ENCODE data around the gene HMG20B. TPM values are rescaled to one million over a fixed set of nuclear protein-coding genes. Genes with fewer than 3 reads are reported as not detected.
"Not testable (repeated sequence)": the region's sequence is repeated elsewhere in the genome, so short reads cannot be mapped to it uniquely, and the experiment has no call there.

HMG20B gene
- total RNA-seq, 1 experiment from 2014 or later, result 121 TPM

DNA sequence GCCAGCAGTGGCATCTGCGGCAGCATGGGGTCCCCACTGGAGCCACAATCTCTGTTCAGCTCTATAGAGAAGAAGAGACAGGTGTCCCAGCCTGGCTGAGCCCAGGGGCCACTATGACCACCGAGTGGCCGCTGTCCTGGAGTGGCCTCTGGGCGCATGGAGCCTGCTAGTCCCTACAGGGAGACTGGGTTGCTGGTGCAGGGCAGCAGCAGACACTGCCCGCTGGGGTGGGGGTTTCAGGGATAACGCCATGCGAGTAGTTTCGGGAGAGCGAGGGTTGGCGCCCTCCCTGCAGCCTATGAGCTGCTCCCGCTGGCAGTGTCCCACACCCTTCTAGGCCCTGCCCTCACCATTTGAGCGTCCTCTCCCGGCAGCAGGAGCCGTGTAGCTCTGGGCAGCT lies 44.7 kb upstream of the HMG20B start:
- ATAC-seq (no peak), DNase-seq (ENCODE audit: low spot score) (no peak)
- H3K9me3 Mint-ChIP-seq, result no peaks in the 10 kb centered on the region
- peaks cover 16% of the 10 kb centered on the region for H3K36me3 Mint-ChIP-seq
- CTCF ChIA-PET, result interaction anchor here (2.2 to 2.3 kb wide), 2 partner anchors 11 to 17 kb away, joined by 13 to 31 read pairs; no protein-coding TSS in a partner anchor
- POLR2A ChIA-PET, result interaction anchor here (0.6 kb wide), 1 partner anchor 353 kb away, joined by 3 read pairs; no protein-coding TSS in a partner anchor
- no peaks in the 10 kb centered on the region for H3K27me3 Mint-ChIP-seq (ENCODE audit: low read depth)
- H3K27ac Mint-ChIP-seq, result no peak overlapping the region
- no peaks in the 10 kb centered on the region for H3K4me1 Mint-ChIP-seq
- TF ChIP-seq, protein P1, sequence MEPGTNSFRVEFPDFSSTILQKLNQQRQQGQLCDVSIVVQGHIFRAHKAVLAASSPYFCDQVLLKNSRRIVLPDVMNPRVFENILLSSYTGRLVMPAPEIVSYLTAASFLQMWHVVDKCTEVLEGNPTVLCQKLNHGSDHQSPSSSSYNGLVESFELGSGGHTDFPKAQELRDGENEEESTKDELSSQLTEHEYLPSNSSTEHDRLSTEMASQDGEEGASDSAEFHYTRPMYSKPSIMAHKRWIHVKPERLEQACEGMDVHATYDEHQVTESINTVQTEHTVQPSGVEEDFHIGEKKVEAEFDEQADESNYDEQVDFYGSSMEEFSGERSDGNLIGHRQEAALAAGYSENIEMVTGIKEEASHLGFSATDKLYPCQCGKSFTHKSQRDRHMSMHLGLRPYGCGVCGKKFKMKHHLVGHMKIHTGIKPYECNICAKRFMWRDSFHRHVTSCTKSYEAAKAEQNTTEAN (CRISPR knock-in tag; IDR thresholded peaks at IDR 0.05), result no peak
- TF ChIP-seq, protein P2, sequence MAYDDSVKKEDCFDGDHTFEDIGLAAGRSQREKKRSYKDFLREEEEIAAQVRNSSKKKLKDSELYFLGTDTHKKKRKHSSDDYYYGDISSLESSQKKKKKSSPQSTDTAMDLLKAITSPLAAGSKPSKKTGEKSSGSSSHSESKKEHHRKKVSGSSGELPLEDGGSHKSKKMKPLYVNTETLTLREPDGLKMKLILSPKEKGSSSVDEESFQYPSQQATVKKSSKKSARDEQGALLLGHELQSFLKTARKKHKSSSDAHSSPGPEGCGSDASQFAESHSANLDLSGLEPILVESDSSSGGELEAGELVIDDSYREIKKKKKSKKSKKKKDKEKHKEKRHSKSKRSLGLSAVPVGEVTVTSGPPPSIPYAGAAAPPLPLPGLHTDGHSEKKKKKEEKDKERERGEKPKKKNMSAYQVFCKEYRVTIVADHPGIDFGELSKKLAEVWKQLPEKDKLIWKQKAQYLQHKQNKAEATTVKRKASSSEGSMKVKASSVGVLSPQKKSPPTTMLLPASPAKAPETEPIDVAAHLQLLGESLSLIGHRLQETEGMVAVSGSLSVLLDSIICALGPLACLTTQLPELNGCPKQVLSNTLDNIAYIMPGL (CRISPR knock-in tag; IDR thresholded peaks at IDR 0.05), result no peak
- TF ChIP-seq NR3C1 (CRISPR knock-in tag; conservative IDR thresholded peaks at IDR 0.05; ENCODE audit: low read depth), result no peak
- H3K4me3 Mint-ChIP-seq, result no peak overlapping the region

- no peaks in the 10 kb centered on the region for H3K27me3 Mint-ChIP-seq (ENCODE audit: low read depth)
- H3K9me3 Mint-ChIP-seq, result no peaks in the 10 kb centered on the region
- no peak for ATAC-seq
- ChIA-PET POLR2A (interaction anchor here (0.6 kb wide), 1 partner anchor 352 kb away, joined by 3 read pairs; no protein-coding TSS in a partner anchor), CTCF (no interaction called here)
- peaks cover 22% of the 10 kb centered on the region for H3K36me3 Mint-ChIP-seq
- no peak for DNase-seq (ENCODE audit: low spot score)
- no peak overlapping the region for H3K27ac Mint-ChIP-seq
- no peak overlapping the region for H3K4me3 Mint-ChIP-seq
- H3K4me1 Mint-ChIP-seq, result no peaks in the 10 kb centered on the region
- no peak for TF ChIP-seq ZNF396 (CRISPR knock-in tag; IDR thresholded peaks at IDR 0.05; ENCODE audit: borderline replicate concordance)
- TF ChIP-seq, protein P3, sequence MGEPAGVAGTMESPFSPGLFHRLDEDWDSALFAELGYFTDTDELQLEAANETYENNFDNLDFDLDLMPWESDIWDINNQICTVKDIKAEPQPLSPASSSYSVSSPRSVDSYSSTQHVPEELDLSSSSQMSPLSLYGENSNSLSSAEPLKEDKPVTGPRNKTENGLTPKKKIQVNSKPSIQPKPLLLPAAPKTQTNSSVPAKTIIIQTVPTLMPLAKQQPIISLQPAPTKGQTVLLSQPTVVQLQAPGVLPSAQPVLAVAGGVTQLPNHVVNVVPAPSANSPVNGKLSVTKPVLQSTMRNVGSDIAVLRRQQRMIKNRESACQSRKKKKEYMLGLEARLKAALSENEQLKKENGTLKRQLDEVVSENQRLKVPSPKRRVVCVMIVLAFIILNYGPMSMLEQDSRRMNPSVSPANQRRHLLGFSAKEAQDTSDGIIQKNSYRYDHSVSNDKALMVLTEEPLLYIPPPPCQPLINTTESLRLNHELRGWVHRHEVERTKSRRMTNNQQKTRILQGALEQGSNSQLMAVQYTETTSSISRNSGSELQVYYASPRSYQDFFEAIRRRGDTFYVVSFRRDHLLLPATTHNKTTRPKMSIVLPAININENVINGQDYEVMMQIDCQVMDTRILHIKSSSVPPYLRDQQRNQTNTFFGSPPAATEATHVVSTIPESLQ (CRISPR knock-in tag; IDR thresholded peaks at IDR 0.05), result no peak
- no peak for TF ChIP-seq SP1 (CRISPR knock-in tag; conservative IDR thresholded peaks at IDR 0.05)
- TF ChIP-seq RORB (CRISPR knock-in tag; IDR thresholded peaks at IDR 0.05), result no peak
- TF ChIP-seq NFATC4 (CRISPR knock-in tag; IDR thresholded peaks at IDR 0.05), result no peak
- no peak for TF ChIP-seq IRF2 (CRISPR knock-in tag; IDR thresholded peaks at IDR 0.05; ENCODE audit: borderline replicate concordance, low read depth)
- no peak for TF ChIP-seq FOXJ3 (CRISPR knock-in tag; IDR thresholded peaks at IDR 0.05; ENCODE audit: borderline replicate concordance)
- no peak for TF ChIP-seq USF1 (CRISPR knock-in tag; IDR thresholded peaks at IDR 0.05)
- TF ChIP-seq, protein P4, sequence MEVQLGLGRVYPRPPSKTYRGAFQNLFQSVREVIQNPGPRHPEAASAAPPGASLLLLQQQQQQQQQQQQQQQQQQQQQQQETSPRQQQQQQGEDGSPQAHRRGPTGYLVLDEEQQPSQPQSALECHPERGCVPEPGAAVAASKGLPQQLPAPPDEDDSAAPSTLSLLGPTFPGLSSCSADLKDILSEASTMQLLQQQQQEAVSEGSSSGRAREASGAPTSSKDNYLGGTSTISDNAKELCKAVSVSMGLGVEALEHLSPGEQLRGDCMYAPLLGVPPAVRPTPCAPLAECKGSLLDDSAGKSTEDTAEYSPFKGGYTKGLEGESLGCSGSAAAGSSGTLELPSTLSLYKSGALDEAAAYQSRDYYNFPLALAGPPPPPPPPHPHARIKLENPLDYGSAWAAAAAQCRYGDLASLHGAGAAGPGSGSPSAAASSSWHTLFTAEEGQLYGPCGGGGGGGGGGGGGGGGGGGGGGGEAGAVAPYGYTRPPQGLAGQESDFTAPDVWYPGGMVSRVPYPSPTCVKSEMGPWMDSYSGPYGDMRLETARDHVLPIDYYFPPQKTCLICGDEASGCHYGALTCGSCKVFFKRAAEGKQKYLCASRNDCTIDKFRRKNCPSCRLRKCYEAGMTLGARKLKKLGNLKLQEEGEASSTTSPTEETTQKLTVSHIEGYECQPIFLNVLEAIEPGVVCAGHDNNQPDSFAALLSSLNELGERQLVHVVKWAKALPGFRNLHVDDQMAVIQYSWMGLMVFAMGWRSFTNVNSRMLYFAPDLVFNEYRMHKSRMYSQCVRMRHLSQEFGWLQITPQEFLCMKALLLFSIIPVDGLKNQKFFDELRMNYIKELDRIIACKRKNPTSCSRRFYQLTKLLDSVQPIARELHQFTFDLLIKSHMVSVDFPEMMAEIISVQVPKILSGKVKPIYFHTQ (CRISPR knock-in tag; IDR thresholded peaks at IDR 0.05), result no peak
- no peak for TF ChIP-seq CDX4 (CRISPR knock-in tag; IDR thresholded peaks at IDR 0.05; ENCODE audit: borderline replicate concordance)
- TF ChIP-seq, protein P1 (CRISPR knock-in tag; IDR thresholded peaks at IDR 0.05), result no peak
- no peak for TF ChIP-seq GABPB1 (CRISPR knock-in tag; IDR thresholded peaks at IDR 0.05)
- no peak for TF ChIP-seq NR2C2 (CRISPR knock-in tag; IDR thresholded peaks at IDR 0.05)
- no peak for TF ChIP-seq ZNF317 (CRISPR knock-in tag; IDR thresholded peaks at IDR 0.05; ENCODE audit: borderline replicate concordance, low read depth)
- TF ChIP-seq ZNF232 (CRISPR knock-in tag; IDR thresholded peaks at IDR 0.05), result no peak
Measured at GRCh38 chr19:3528539-3529211, 44.1 kb upstream of the HMG20B start.

DNA sequence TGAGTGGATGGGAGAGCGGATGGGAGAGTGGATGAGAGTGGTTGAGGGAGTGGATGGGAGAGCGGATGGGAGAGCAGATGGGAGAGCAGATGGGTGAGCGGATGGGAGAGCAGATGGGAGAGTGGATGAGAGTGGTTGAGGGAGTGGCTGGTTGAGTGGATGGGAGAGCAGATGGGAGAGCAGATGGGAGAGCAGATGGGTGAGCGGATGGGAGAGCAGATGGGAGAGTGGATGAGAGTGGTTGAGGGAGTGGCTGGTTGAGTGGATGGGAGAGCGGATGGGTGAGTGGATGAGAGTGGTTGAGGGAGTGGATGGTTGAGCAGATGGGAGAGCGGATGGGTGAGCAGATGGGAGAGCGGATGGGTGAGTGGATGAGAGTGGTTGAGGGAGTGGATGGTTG lies 43.4 kb upstream of the HMG20B start:
- H3K27me3 Mint-ChIP-seq (ENCODE audit: low read depth); ATAC-seq; H3K4me1 Mint-ChIP-seq; H3K27ac Mint-ChIP-seq; DNase-seq (ENCODE audit: low spot score); CTCF ChIA-PET; H3K9me3 Mint-ChIP-seq; H3K4me3 Mint-ChIP-seq; POLR2A ChIA-PET: not testable (repeated sequence)
- H3K36me3 Mint-ChIP-seq, result peaks cover 21% of the 10 kb centered on the region

Measured in WTC11 (cell line).